GM23338 (cell line): Measurements from ENCODE around the gene ZNF662. TPM values are rescaled to one million over a fixed set of nuclear protein-coding genes. Genes with fewer than 3 reads are reported as not detected.

Experiments
- ATAC-seq: fragments of 200-7000 bp; cut with Tn5 transposase; 3 replicates; pipeline ENCODE4 v1.9.1; 2020
- DNase-seq: peaks from one replicate; pipeline ENCODE4 v3.0.0-alpha.2; 2015; ENCODE audit warnings: low spot score
- H2AFZ ChIP-seq: fragments of 200-600 bp; sonication (generic); 2 replicates; pipeline ENCODE4 v1.8.0; 2016; ENCODE audit warnings: antibody characterized with exemption, mild to moderate bottlenecking, moderate library complexity
- H3F3A ChIP-seq: fragments of 200-600 bp; sonication (generic); replicated peaks from 2 replicates; pipeline ENCODE4 v1.8.0; 2017; ENCODE audit warnings: antibody characterized with exemption, mixed run types, low read depth
- H3K27ac ChIP-seq: fragments of 200-600 bp; sonication (generic); 2 replicates; pipeline ENCODE4 v1.6.1; 2016; ENCODE audit warnings: low read depth
- H3K27me3 ChIP-seq: fragments of 200-600 bp; sonication (generic); 2 replicates; pipeline ENCODE4 v1.8.0; 2016; ENCODE audit warnings: mild to moderate bottlenecking, mixed run types, moderate library complexity; ENCODE audit not compliant: insufficient read depth
- H3K36me3 ChIP-seq: fragments of 200-600 bp; sonication (generic); 2 replicates; pipeline ENCODE4 v1.8.0; 2016; ENCODE audit warnings: mild to moderate bottlenecking; ENCODE audit not compliant: insufficient read depth
- H3K4me1 ChIP-seq: fragments of 200-600 bp; sonication (generic); 2 replicates; pipeline ENCODE4 v1.8.0; 2016; ENCODE audit warnings: mild to moderate bottlenecking, moderate library complexity; ENCODE audit not compliant: insufficient read depth
- H3K4me2 ChIP-seq: fragments of 200-600 bp; sonication (generic); 2 replicates; pipeline ENCODE4 v1.7.1; 2017; ENCODE audit warnings: mixed run types
- H3K4me3 ChIP-seq: fragments of 200-600 bp; sonication (generic); 2 replicates; pipeline ENCODE4 v1.6.1; 2016; ENCODE audit warnings: mixed run types
- H3K79me2 ChIP-seq: fragments of 200-600 bp; sonication (generic); replicated peaks from 2 replicates; pipeline ENCODE4 v1.8.0; 2017; ENCODE audit warnings: mild to moderate bottlenecking; ENCODE audit not compliant: insufficient read depth
- H3K9me2 ChIP-seq: fragments of 200-600 bp; sonication (generic); 2 replicates; pipeline ENCODE4 v1.8.0; 2017; ENCODE audit not compliant: insufficient read depth
- H4K20me1 ChIP-seq: fragments of 200-600 bp; sonication (generic); replicated peaks from 2 replicates; pipeline ENCODE4 v1.8.0; 2017; ENCODE audit warnings: mild to moderate bottlenecking; ENCODE audit not compliant: insufficient read depth
- H3K27ac Mint-ChIP-seq: 2 replicates; pipeline ENCODE4 v1.8.0; 2020; ENCODE audit warnings: inconsistent platforms, mild to moderate bottlenecking, moderate library complexity, mixed read lengths
- H3K27me3 Mint-ChIP-seq: 3 replicates; pipeline ENCODE4 v1.8.0; 2022; ENCODE audit warnings: low read depth, mild to moderate bottlenecking, moderate library complexity, mixed read lengths, inconsistent platforms; ENCODE audit not compliant: insufficient read depth, poor library complexity
- H3K36me3 Mint-ChIP-seq: 3 replicates; pipeline ENCODE4 v1.8.0; 2021; ENCODE audit warnings: low read depth, mild to moderate bottlenecking, inconsistent platforms, moderate library complexity, mixed read lengths
- H3K4me1 Mint-ChIP-seq: 3 replicates; pipeline ENCODE4 v1.8.0; 2020; ENCODE audit warnings: mild to moderate bottlenecking, inconsistent platforms, mixed read lengths
- H3K4me3 Mint-ChIP-seq: 3 replicates; pipeline ENCODE4 v1.8.0; 2021; ENCODE audit warnings: moderate library complexity, mild to moderate bottlenecking, inconsistent platforms, mixed read lengths
- H3K9me3 Mint-ChIP-seq: 3 replicates; pipeline ENCODE4 v1.8.0; 2020; ENCODE audit warnings: moderate library complexity, mild to moderate bottlenecking, inconsistent platforms, mixed read lengths
- EZH2phosphoT487 ChIP-seq: fragments of 200-600 bp; sonication (generic); IDR thresholded peaks from one replicate; pipeline ENCODE4 v1.8.1; 2018; ENCODE audit warnings: antibody characterized with exemption; ENCODE audit not compliant: unreplicated experiment
- JUNB ChIP-seq: IDR thresholded peaks from one replicate; pipeline ENCODE4 v1.6.1; 2016; ENCODE audit warnings: antibody characterized with exemption; ENCODE audit not compliant: unreplicated experiment
- NANOG ChIP-seq: IDR thresholded peaks from 2 replicates; pipeline ENCODE4 v1.6.1; 2016; ENCODE audit warnings: antibody characterized with exemption, borderline replicate concordance
- POLR2AphosphoS5 ChIP-seq: IDR thresholded peaks from 2 replicates; pipeline ENCODE4 v1.6.1; 2016; ENCODE audit warnings: antibody characterized with exemption, low read depth
- STAT1 ChIP-seq: IDR thresholded peaks from one replicate; pipeline ENCODE4 v1.6.1; 2016; ENCODE audit warnings: antibody characterized with exemption; ENCODE audit not compliant: unreplicated experiment
- ZNF114 ChIP-seq: fragments of 250-450 bp; sonication (Bioruptor Pico); IDR thresholded peaks from 2 replicates; pipeline ENCODE4 v1.5.0; 2020; ENCODE audit warnings: mild to moderate bottlenecking, moderate library complexity
- ZNF462 ChIP-seq: fragments of 250-450 bp; sonication (Bioruptor Pico); IDR thresholded peaks from 2 replicates; pipeline ENCODE4 v1.5.0; 2020; ENCODE audit warnings: mild to moderate bottlenecking, moderate library complexity
- polyA plus RNA-seq: library from polyadenylated mRNA; unstranded; fragments of >200 nt; fragmentation: Nextera tagmentation; extraction: Ambion mirVana; gene quantifications from 2 replicates; pipeline ENCODE4 v1.2.1, GENCODE V29; 2016
- total RNA-seq: library from RNA; depleted of rRNA; stranded (reverse); fragments of >200 nt; shearing (Covaris generic); gene quantifications from 2 replicates; pipeline ENCODE4 v1.2.3, GENCODE V29; 2014
- TF ChIP-seq, protein P1 (sequence below), 2 experiments: fragments of 200-600 bp in 1 of 2; sonication (generic) in 1 of 2; conservative IDR thresholded peaks; 2 replicates each; pipeline versions ENCODE4 v1.5.1 to v1.6.1; 2016 to 2017; ENCODE audit warnings: antibody characterized with exemption in 2 of 2, low read depth in 2 of 2, mild to moderate bottlenecking in 2 of 2, moderate library complexity in 1 of 2
- TF ChIP-seq, protein P2 (sequence below): IDR thresholded peaks from 2 replicates; pipeline ENCODE4 v1.6.1; 2016; ENCODE audit warnings: antibody characterized with exemption

ZNF662 gene
- total and polyA plus RNA-seq, 2 experiments from 2014 or later = 0.84 to 1.5 TPM

- Histone ChIP-seq H3F3A (0 out of 2 replicates have a peak, but pooled peaks cover 3% of the 10 kb centered on the region), H4K20me1 (no peaks in the 10 kb centered on the region), H3K36me3 (no peaks in the 10 kb centered on the region), H3K4me3 (no peak overlapping the region), H3K4me1 (peaks cover 5% of the 10 kb centered on the region), H3K4me2 (no peak overlapping the region), H3K9me2 (no peaks in the 10 kb centered on the region), H2AFZ (no peak overlapping the region), H3K27me3 (no peaks in the 10 kb centered on the region), H3K79me2 (no peaks in the 10 kb centered on the region), H3K27ac (no peak overlapping the region)
- Mint-ChIP-seq H3K27me3 (peaks cover 9% of the 10 kb centered on the region), H3K4me3 (no peak overlapping the region), H3K27ac (no peak overlapping the region), H3K4me1 (peaks cover 6% of the 10 kb centered on the region; the same call in 2 of the 3 replicates), H3K36me3 (no peaks in the 10 kb centered on the region), H3K9me3 (no peaks in the 10 kb centered on the region)
- TF ChIP-seq EZH2phosphoT487 = no peak
- no peak for TF ChIP-seq STAT1
- TF ChIP-seq, protein P1, sequence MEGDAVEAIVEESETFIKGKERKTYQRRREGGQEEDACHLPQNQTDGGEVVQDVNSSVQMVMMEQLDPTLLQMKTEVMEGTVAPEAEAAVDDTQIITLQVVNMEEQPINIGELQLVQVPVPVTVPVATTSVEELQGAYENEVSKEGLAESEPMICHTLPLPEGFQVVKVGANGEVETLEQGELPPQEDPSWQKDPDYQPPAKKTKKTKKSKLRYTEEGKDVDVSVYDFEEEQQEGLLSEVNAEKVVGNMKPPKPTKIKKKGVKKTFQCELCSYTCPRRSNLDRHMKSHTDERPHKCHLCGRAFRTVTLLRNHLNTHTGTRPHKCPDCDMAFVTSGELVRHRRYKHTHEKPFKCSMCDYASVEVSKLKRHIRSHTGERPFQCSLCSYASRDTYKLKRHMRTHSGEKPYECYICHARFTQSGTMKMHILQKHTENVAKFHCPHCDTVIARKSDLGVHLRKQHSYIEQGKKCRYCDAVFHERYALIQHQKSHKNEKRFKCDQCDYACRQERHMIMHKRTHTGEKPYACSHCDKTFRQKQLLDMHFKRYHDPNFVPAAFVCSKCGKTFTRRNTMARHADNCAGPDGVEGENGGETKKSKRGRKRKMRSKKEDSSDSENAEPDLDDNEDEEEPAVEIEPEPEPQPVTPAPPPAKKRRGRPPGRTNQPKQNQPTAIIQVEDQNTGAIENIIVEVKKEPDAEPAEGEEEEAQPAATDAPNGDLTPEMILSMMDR (conservative IDR thresholded peaks at IDR 0.05; ENCODE audit: low read depth in 2 of 2) = no peak
- TF ChIP-seq POLR2AphosphoS5 = no peak
- TF ChIP-seq, protein P2, sequence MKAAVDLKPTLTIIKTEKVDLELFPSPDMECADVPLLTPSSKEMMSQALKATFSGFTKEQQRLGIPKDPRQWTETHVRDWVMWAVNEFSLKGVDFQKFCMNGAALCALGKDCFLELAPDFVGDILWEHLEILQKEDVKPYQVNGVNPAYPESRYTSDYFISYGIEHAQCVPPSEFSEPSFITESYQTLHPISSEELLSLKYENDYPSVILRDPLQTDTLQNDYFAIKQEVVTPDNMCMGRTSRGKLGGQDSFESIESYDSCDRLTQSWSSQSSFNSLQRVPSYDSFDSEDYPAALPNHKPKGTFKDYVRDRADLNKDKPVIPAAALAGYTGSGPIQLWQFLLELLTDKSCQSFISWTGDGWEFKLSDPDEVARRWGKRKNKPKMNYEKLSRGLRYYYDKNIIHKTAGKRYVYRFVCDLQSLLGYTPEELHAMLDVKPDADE = no peak
- TF ChIP-seq JUNB = no peak
- ATAC-seq = no peak
- DNase-seq = no peak
Observed at GRCh38 chr3:42874749-42875148, 31.2 kb upstream of the ZNF662 start.

GRCh38 chr3:42875325-42876151 lies 30.4 kb upstream of the ZNF662 start, which contains the start of gene CYP8B1:
TSS of gene CYP8B1 (minus strand) at chr3:42875879. CDS start at chr3:42875816, 63 bp downstream.
- no peak within 1 kb of the TSS for H3K4me2 ChIP-seq
- peaks cover 9% of the 10 kb centered on the region; the same call in 2 of the 3 replicates for H3K4me1 Mint-ChIP-seq
- TF ChIP-seq ZNF462 = no peak
- no peak for TF ChIP-seq ZNF114 (CRISPR knock-in tag)
- no peak for TF ChIP-seq NANOG

More at GRCh38 chr3:42875325-42876151, 30.4 kb upstream of the ZNF662 start, which contains the start of gene CYP8B1:
- no peaks in the 10 kb centered on the region for H3K79me2 ChIP-seq
- Mint-ChIP-seq H3K4me3 (no peak within 1 kb of the TSS), H3K27me3 (peaks cover 5% of the 10 kb centered on the region), H3K36me3 (no peaks in the 10 kb centered on the region), H3K27ac (no peak within 1 kb of the TSS), H3K9me3 (no peaks in the 10 kb centered on the region)
- no peaks in the 10 kb centered on the region for H4K20me1 ChIP-seq
- no peaks in the 10 kb centered on the region for H3K36me3 ChIP-seq
- DNase-seq (no peak), ATAC-seq (no peak)
- no peak within 1 kb of the TSS for H3K27ac ChIP-seq
- H3K9me2 ChIP-seq = no peaks in the 10 kb centered on the region
- H2AFZ ChIP-seq = no peak within 1 kb of the TSS
- no peak within 1 kb of the TSS for H3K4me3 ChIP-seq
- peaks cover 13% of the 10 kb centered on the region for H3K4me1 ChIP-seq
- no peaks in the 10 kb centered on the region for H3K27me3 ChIP-seq
- 0 out of 2 replicates have a peak, but pooled peaks cover 4% of the 10 kb centered on the region for H3F3A ChIP-seq
